ENCODE results near the gene P3H1.

GRCh38 chr1:42736571-42737200 lies 30.1 kb downstream of the P3H1 start:
- TF ChIP-seq CTCF (IDR thresholded peaks at IDR 0.05; ENCODE audit: insufficient read depth, low read length) (no peak), REST (IDR thresholded peaks at IDR 0.05; ENCODE audit: insufficient replicate concordance, low read depth) (no peak)
